K562 (cell line): ENCODE measurements around the gene TMC4. TPM values are rescaled to one million over a fixed set of nuclear protein-coding genes. Genes with fewer than 3 reads are reported as not detected.

ENCODE experiments used
- ATF1 ChIP-seq, 2 experiments: fragments of 450-650 bp in 1 of 2; IDR thresholded peaks; 2 replicates each; pipeline ENCODE4 v1.6.1; 2016; ENCODE audit warnings: missing compliant biosample characterization in 1 of 2, missing genetic modification characterization in 1 of 2
- CC2D1A ChIP-seq: fragments of 450-650 bp; IDR thresholded peaks from 2 replicates; pipeline ENCODE4 v1.6.1; 2017; ENCODE audit warnings: mild to moderate bottlenecking
- CHD1 ChIP-seq: fragments of 200-600 bp; sonication (generic); IDR thresholded peaks from one replicate; pipeline ENCODE4 v1.6.1; 2012; ENCODE audit warnings: mild to moderate bottlenecking, moderate library complexity, low read length, inconsistent platforms
- DPF2 ChIP-seq: fragments of 450-650 bp; IDR thresholded peaks from 2 replicates; pipeline ENCODE4 v1.6.1; 2016
- EP300 ChIP-seq: IDR thresholded peaks from 2 replicates; pipeline ENCODE4 v1.6.1; 2012; ENCODE audit warnings: low read length, improper control_type of control experiment
- FOXJ3 ChIP-seq: sonication (generic); formaldehyde crosslinking; IDR thresholded peaks from 2 replicates; pipeline ENCODE4 v1.4.0; 2020; ENCODE audit warnings: mild to moderate bottlenecking, missing genetic modification reagents
- GATA2 ChIP-seq: sonication (generic); formaldehyde crosslinking; IDR thresholded peaks from 2 replicates; pipeline ENCODE4 v1.4.0; 2020; ENCODE audit warnings: mild to moderate bottlenecking, missing genetic modification reagents
- GATAD2B ChIP-seq: fragments of 450-650 bp; IDR thresholded peaks from 2 replicates; pipeline ENCODE4 v1.6.1; 2017; ENCODE audit warnings: mild to moderate bottlenecking, borderline replicate concordance
- GTF2A2 ChIP-seq: IDR thresholded peaks from 2 replicates; pipeline ENCODE4 v1.6.1; 2016; ENCODE audit warnings: mild to moderate bottlenecking, missing genetic modification characterization, missing compliant biosample characterization
- IRF2 ChIP-seq: sonication (generic); formaldehyde crosslinking; IDR thresholded peaks from 2 replicates; pipeline ENCODE4 v1.8.1; 2022; ENCODE audit warnings: mild to moderate bottlenecking, missing genetic modification reagents
- MBD2 ChIP-seq: sonication (generic); IDR thresholded peaks from 2 replicates; pipeline ENCODE4 v1.6.1; 2016; ENCODE audit warnings: low read depth, borderline replicate concordance
- MNT ChIP-seq, 2 experiments: fragments of 450-650 bp; conservative IDR thresholded peaks; 2 replicates each; pipeline ENCODE4 v1.6.1; 2017; ENCODE audit warnings: mild to moderate bottlenecking in 2 of 2, moderate library complexity in 2 of 2
- RNF2 ChIP-seq: sonication (generic); IDR thresholded peaks from 2 replicates; pipeline ENCODE4 v1.6.1; 2016
- SNIP1 ChIP-seq: fragments of 450-650 bp; IDR thresholded peaks from 2 replicates; pipeline ENCODE4 v1.7.1; 2017; ENCODE audit warnings: low read depth, mild to moderate bottlenecking
- TAF7 ChIP-seq: fragments of 450-650 bp; IDR thresholded peaks from 2 replicates; pipeline ENCODE4 v1.6.1; 2016; ENCODE audit warnings: missing genetic modification characterization, missing compliant biosample characterization
- TFE3 ChIP-seq: fragments of 450-650 bp; formaldehyde crosslinking; IDR thresholded peaks from 2 replicates; pipeline ENCODE4 v1.4.0; 2020; ENCODE audit warnings: mild to moderate bottlenecking, mixed read lengths
- ZNF311 ChIP-seq: fragments of 250-450 bp; sonication (Bioruptor Pico); IDR thresholded peaks from 2 replicates; pipeline ENCODE4 v1.4.0; 2020; ENCODE audit warnings: mild to moderate bottlenecking, moderate library complexity
- polyA plus RNA-seq, 8 experiments: library from polyadenylated mRNA; depleted of rRNA in 4 of 8; stranded (reverse) in 5 of 8; unstranded in 3 of 8; fragments of >200 nt; fragmentation: Nextera tagmentation in 2 of 8; fragmentation: Illumina TruSeq in 1 of 8; extraction: Ambion mirVana in 2 of 8; extraction: Trizol in 1 of 8; gene quantifications; 2 replicates each; pipeline versions ENCODE4 v1.2.1 to v1.2.3, GENCODE V29; 2011 to 2014; ENCODE audit warnings: inconsistent platforms in 1 of 8, missing spikeins in 1 of 8
- total RNA-seq, 7 experiments: library from RNA; depleted of rRNA in 6 of 7; stranded (reverse); fragments of >200 nt in 6 of 7; fragmentation: Illumina TruSeq in 2 of 7; extraction: Trizol in 2 of 7; gene quantifications; 2 replicates each; pipeline versions ENCODE4 v1.2.1 to v1.2.3, GENCODE V29; 2011 to 2021; ENCODE audit warnings: low replicate concordance in 1 of 7
- TF ChIP-seq, protein P1 (sequence below): fragments of 450-650 bp; IDR thresholded peaks from 2 replicates; pipeline ENCODE4 v1.6.1; 2016; ENCODE audit warnings: antibody characterized with exemption
- TF ChIP-seq, protein P2 (sequence below): fragments of 250-450 bp; sonication (Bioruptor Pico); IDR thresholded peaks from 2 replicates; pipeline ENCODE4 v1.8.0; 2022; ENCODE audit warnings: inconsistent platforms, mild to moderate bottlenecking, moderate library complexity, borderline replicate concordance
- TF ChIP-seq, protein P3 (sequence below): fragments of 250-450 bp; sonication (Bioruptor Pico); IDR thresholded peaks from 2 replicates; pipeline ENCODE4 v1.4.0; 2020; ENCODE audit warnings: mild to moderate bottlenecking, moderate library complexity

TMC4 gene
- total and polyA plus RNA-seq, 9 of the 15 experiments (the other 6 are each of a cell fraction or from before 2014, with no cell fraction given): 0.12 to 0.79 (median 0.36) TPM; not detected in 2

GRCh38 chr19:54188215-54188871 is 15.4 kb upstream of the TMC4 start (continued):
- no peak for TF ChIP-seq SNIP1
- peak; percentile 33; the same call in 1 of the 2 replicates for TF ChIP-seq MBD2
- peak in 1 of 2 experiments; percentile 68; a peak in 2 of 4 replicates for TF ChIP-seq MNT (conservative IDR thresholded peaks at IDR 0.05)
- TF ChIP-seq EP300: peak; percentile 78
- TF ChIP-seq CC2D1A: peak; percentile 66
- no peak for TF ChIP-seq GTF2A2 (tag)
- TF ChIP-seq GATA2 (CRISPR knock-in tag): peak; percentile 93
- TF ChIP-seq FOXJ3 (CRISPR knock-in tag): no peak
- TF ChIP-seq CHD1: peak; percentile 41
- TF ChIP-seq TFE3 (CRISPR knock-in tag): no peak
- TF ChIP-seq IRF2: no peak
- TF ChIP-seq RNF2: peak; percentile 80; the same call in 1 of the 2 replicates
- TF ChIP-seq, protein P1, sequence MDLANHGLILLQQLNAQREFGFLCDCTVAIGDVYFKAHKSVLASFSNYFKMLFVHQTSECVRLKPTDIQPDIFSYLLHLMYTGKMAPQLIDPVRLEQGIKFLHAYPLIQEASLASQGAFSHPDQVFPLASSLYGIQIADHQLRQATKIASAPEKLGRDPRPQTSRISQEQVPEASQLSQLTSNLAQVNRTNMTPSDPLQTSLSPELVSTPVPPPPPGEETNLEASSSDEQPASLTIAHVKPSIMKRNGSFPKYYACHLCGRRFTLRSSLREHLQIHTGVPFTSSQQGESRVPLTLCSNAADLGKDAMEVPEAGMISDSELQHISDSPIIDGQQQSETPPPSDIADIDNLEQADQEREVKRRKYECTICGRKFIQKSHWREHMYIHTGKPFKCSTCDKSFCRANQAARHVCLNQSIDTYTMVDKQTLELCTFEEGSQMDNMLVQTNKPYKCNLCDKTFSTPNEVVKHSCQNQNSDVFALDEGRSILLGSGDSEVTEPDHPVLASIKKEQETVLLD: peak; percentile 67; the same call in 1 of the 2 replicates
- no peak for TF ChIP-seq ATF1 (CRISPR knock-in tag; IDR thresholded peaks at IDR 0.05)
- peak; percentile 47; the same call in 1 of the 2 replicates for TF ChIP-seq ATF1 (tag; IDR thresholded peaks at IDR 0.05)
- TF ChIP-seq, protein P2, sequence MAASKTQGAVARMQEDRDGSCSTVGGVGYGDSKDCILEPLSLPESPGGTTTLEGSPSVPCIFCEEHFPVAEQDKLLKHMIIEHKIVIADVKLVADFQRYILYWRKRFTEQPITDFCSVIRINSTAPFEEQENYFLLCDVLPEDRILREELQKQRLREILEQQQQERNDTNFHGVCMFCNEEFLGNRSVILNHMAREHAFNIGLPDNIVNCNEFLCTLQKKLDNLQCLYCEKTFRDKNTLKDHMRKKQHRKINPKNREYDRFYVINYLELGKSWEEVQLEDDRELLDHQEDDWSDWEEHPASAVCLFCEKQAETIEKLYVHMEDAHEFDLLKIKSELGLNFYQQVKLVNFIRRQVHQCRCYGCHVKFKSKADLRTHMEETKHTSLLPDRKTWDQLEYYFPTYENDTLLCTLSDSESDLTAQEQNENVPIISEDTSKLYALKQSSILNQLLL (CRISPR knock-in tag): no peak
- no peak for TF ChIP-seq GATAD2B
- TF ChIP-seq ZNF311: no peak
- no peak for TF ChIP-seq TAF7 (tag)
- TF ChIP-seq, protein P3, sequence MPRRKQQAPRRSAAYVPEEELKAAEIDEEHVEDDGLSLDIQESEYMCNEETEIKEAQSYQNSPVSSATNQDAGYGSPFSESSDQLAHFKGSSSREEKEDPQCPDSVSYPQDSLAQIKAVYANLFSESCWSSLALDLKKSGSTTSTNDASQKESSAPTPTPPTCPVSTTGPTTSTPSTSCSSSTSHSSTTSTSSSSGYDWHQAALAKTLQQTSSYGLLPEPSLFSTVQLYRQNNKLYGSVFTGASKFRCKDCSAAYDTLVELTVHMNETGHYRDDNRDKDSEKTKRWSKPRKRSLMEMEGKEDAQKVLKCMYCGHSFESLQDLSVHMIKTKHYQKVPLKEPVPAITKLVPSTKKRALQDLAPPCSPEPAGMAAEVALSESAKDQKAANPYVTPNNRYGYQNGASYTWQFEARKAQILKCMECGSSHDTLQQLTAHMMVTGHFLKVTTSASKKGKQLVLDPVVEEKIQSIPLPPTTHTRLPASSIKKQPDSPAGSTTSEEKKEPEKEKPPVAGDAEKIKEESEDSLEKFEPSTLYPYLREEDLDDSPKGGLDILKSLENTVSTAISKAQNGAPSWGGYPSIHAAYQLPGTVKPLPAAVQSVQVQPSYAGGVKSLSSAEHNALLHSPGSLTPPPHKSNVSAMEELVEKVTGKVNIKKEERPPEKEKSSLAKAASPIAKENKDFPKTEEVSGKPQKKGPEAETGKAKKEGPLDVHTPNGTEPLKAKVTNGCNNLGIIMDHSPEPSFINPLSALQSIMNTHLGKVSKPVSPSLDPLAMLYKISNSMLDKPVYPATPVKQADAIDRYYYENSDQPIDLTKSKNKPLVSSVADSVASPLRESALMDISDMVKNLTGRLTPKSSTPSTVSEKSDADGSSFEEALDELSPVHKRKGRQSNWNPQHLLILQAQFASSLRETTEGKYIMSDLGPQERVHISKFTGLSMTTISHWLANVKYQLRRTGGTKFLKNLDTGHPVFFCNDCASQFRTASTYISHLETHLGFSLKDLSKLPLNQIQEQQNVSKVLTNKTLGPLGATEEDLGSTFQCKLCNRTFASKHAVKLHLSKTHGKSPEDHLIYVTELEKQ: no peak
- TF ChIP-seq DPF2: peak; percentile 92
